CD14-positive monocyte (primary cell): ENCODE measurements around the gene MAML3. TPM values are rescaled to one million over a fixed set of nuclear protein-coding genes. Genes with fewer than 3 reads are reported as not detected.

ENCODE experiments used
- DNase-seq, 3 donors: peaks; one replicate each; pipeline ENCODE4 v3.0.0-alpha.2; 2011 to 2022
- H2AFZ ChIP-seq: 2 replicates; pipeline ENCODE4 v1.6.0; 2012; ENCODE audit warnings: mild to moderate bottlenecking, low read depth, low read length, inconsistent platforms; ENCODE audit not compliant: insufficient read depth, poor library complexity, severe bottlenecking
- H3K27ac ChIP-seq, 2 donors: 1 replicate in 1 of 2; 2 replicates in 1 of 2; pipeline ENCODE4 v1.5.1; 2012 to 2013; ENCODE audit warnings: low read length in 2 of 2, control low read depth in 1 of 2, inconsistent platforms in 1 of 2, low read depth in 1 of 2, mild to moderate bottlenecking in 1 of 2
- H3K27me3 ChIP-seq, 2 donors: one replicate each; pipeline versions ENCODE4 v1.6.0 to v1.6.1; 2011 to 2013; ENCODE audit warnings: low read length in 2 of 2; ENCODE audit not compliant: control insufficient read depth in 2 of 2, insufficient read depth in 2 of 2
- H3K36me3 ChIP-seq, 2 donors: replicated peaks in 1 of 2; 1 replicate in 1 of 2; 2 replicates in 1 of 2; pipeline versions ENCODE4 v1.5.1 to v1.6.1; 2012 to 2013; ENCODE audit warnings: low read length in 2 of 2, control low read depth in 1 of 2, inconsistent platforms in 1 of 2, mild to moderate bottlenecking in 1 of 2; ENCODE audit not compliant: insufficient read depth in 2 of 2, control insufficient read depth in 1 of 2
- H3K4me1 ChIP-seq, 2 donors: 1 replicate in 1 of 2; 2 replicates in 1 of 2; pipeline versions ENCODE4 v1.5.1 to v1.6.1; 2012 to 2013; ENCODE audit warnings: low read length in 2 of 2, control low read depth in 1 of 2, inconsistent platforms in 1 of 2, mild to moderate bottlenecking in 1 of 2, moderate library complexity in 1 of 2; ENCODE audit not compliant: insufficient read depth in 2 of 2, control insufficient read depth in 1 of 2
- H3K4me2 ChIP-seq: replicated peaks from 2 replicates; pipeline ENCODE3; 2012; ENCODE audit warnings: low read length, moderate library complexity, mild to moderate bottlenecking; ENCODE audit not compliant: poor library complexity, severe bottlenecking; ENCODE audit errors: extremely low read depth
- H3K4me3 ChIP-seq, 3 experiments: fragments of 200-600 bp in 1 of 3; sonication (generic) in 1 of 3; replicated peaks in 1 of 3; 1 replicate in 2 of 3; 2 replicates in 1 of 3; pipeline ENCODE4 v1.5.1; 2011 to 2013; ENCODE audit warnings: low read length in 3 of 3, mild to moderate bottlenecking in 3 of 3, control low read depth in 2 of 3, low read depth in 2 of 3, inconsistent platforms in 1 of 3, moderate library complexity in 1 of 3
- H3K79me2 ChIP-seq: 2 replicates; pipeline ENCODE4 v1.6.0; 2012; ENCODE audit warnings: mild to moderate bottlenecking, control low read depth, inconsistent platforms, low read length, moderate library complexity; ENCODE audit not compliant: insufficient read depth
- H3K9ac ChIP-seq: 2 replicates; pipeline ENCODE4 v1.6.0; 2017; ENCODE audit warnings: low read length, mild to moderate bottlenecking; ENCODE audit not compliant: insufficient read depth, poor library complexity, severe bottlenecking
- H3K9me3 ChIP-seq, 2 donors: replicated peaks in 1 of 2; 1 replicate in 1 of 2; 2 replicates in 1 of 2; pipeline versions ENCODE4 v1.5.1 to v1.6.1; 2012 to 2013; ENCODE audit warnings: low read length in 2 of 2, control low read depth in 1 of 2; ENCODE audit not compliant: control insufficient read depth in 1 of 2, insufficient read depth in 1 of 2
- H4K20me1 ChIP-seq: 2 replicates; pipeline ENCODE4 v1.6.0; 2012; ENCODE audit warnings: mild to moderate bottlenecking, low read length, control low read depth, moderate library complexity; ENCODE audit not compliant: insufficient read depth
- H3K27ac Mint-ChIP-seq, 7 donors: one replicate each; pipeline ENCODE4 v1.8.0; 2020; ENCODE audit warnings: mild to moderate bottlenecking in 7 of 7, mixed read lengths in 7 of 7, moderate library complexity in 6 of 7, inconsistent platforms in 2 of 7
- H3K27me3 Mint-ChIP-seq, 3 donors: one replicate each; pipeline ENCODE4 v1.8.0; 2021 to 2022; ENCODE audit warnings: low read depth in 3 of 3, mild to moderate bottlenecking in 3 of 3, mixed read lengths in 3 of 3, moderate library complexity in 3 of 3, inconsistent platforms in 1 of 3
- H3K36me3 Mint-ChIP-seq, 2 donors: one replicate each; pipeline ENCODE4 v1.8.0; 2020; ENCODE audit warnings: mixed read lengths in 2 of 2, inconsistent platforms in 1 of 2, mild to moderate bottlenecking in 1 of 2
- H3K4me1 Mint-ChIP-seq: one replicate; pipeline ENCODE4 v1.8.0; 2020; ENCODE audit warnings: mild to moderate bottlenecking, mixed read lengths
- H3K4me3 Mint-ChIP-seq, 2 donors: one replicate each; pipeline ENCODE4 v1.8.0; 2020; ENCODE audit warnings: mild to moderate bottlenecking in 2 of 2, mixed read lengths in 2 of 2, moderate library complexity in 1 of 2
- H3K9me3 Mint-ChIP-seq, 7 donors: one replicate each; pipeline ENCODE4 v1.8.0; 2020 to 2022; ENCODE audit warnings: mixed read lengths in 7 of 7, mild to moderate bottlenecking in 6 of 7, moderate library complexity in 6 of 7, inconsistent platforms in 2 of 7
- WGBS: methylation state at CpG from one replicate; pipeline ENCODE4 v1.1.5; 2013; ENCODE audit warnings: missing lambda C conversion rate; ENCODE audit not compliant: insufficient coverage; 5-methylcytosine and 5-hydroxymethylcytosine counted together
- intact Hi-C, 2 donors: fragments of 100-400 bp; cut with micrococcal nuclease; formaldehyde crosslinking; loops; one replicate each; pipeline versions ENCODE4 v1.15.0 to v1.15.1; 2023
- polyA plus RNA-seq, 3 donors: library from polyadenylated mRNA; depleted of rRNA in 1 of 3; unstranded in 2 of 3; stranded (reverse) in 1 of 3; fragments of 300-500 nt in 2 of 3; fragments of >200 nt in 1 of 3; fragmentation: Illumina TruSeq in 2 of 3; gene quantifications; 1 replicate in 2 of 3; 2 replicates in 1 of 3; pipeline ENCODE4 v1.2.3, GENCODE V29; 2012 to 2021
- TF ChIP-seq, protein P1 (sequence below): fragments of 200-600 bp; IDR thresholded peaks from one replicate; pipeline ENCODE4 v1.8.0; 2022; ENCODE audit warnings: antibody characterized with exemption, mild to moderate bottlenecking

The MAML3 gene
- polyA plus RNA-seq, 3 donors: 1.5 to 6.5 (median 2.3) TPM

DNA sequence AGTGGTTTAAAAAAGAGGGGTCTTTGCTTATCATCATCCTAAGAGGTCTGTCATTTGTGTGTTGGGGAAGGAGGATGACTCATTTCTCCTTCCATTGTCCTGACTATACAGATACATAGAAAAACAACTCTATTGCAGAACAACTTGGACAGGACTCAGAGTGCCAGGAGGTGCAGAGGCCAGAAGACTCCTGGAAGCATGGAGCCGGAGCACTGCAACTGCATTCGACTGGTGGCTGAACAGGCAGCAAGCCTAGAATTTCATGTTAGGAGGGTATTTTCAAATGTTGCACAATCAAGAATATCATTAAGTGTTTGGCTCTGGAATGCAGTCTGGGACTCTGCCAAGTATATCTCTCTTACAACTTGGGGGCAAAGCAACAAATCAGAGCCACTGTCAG, 35.0 kb upstream of the MAML3 start:
- H4K20me1 ChIP-seq: no peaks in the 10 kb centered on the region
- no peak for DNase-seq
- H3K4me3 Mint-ChIP-seq: no peak overlapping the region
- H3K27ac Mint-ChIP-seq: no peak overlapping the region
- no peak overlapping the region for H3K9ac ChIP-seq
- no peaks in the 10 kb centered on the region for H3K27me3 ChIP-seq
- no peak overlapping the region for H3K4me3 ChIP-seq
- no peaks in the 10 kb centered on the region for H3K36me3 Mint-ChIP-seq
- no peaks in the 10 kb centered on the region for H3K4me1 ChIP-seq
- H3K4me1 Mint-ChIP-seq: no peaks in the 10 kb centered on the region
- H3K79me2 ChIP-seq: no peaks in the 10 kb centered on the region
- no peaks in the 10 kb centered on the region for H3K9me3 ChIP-seq
- TF ChIP-seq, protein P1, sequence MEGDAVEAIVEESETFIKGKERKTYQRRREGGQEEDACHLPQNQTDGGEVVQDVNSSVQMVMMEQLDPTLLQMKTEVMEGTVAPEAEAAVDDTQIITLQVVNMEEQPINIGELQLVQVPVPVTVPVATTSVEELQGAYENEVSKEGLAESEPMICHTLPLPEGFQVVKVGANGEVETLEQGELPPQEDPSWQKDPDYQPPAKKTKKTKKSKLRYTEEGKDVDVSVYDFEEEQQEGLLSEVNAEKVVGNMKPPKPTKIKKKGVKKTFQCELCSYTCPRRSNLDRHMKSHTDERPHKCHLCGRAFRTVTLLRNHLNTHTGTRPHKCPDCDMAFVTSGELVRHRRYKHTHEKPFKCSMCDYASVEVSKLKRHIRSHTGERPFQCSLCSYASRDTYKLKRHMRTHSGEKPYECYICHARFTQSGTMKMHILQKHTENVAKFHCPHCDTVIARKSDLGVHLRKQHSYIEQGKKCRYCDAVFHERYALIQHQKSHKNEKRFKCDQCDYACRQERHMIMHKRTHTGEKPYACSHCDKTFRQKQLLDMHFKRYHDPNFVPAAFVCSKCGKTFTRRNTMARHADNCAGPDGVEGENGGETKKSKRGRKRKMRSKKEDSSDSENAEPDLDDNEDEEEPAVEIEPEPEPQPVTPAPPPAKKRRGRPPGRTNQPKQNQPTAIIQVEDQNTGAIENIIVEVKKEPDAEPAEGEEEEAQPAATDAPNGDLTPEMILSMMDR: no peak
- H3K27me3 Mint-ChIP-seq: peaks cover 0 to 2% (median 0%) of the 10 kb centered on the region in 3 donors
- 100% methylated on average over 2 of the region's 2 CpGs for WGBS
- H3K9me3 Mint-ChIP-seq: peaks cover 0 to 1% (median 0%) of the 10 kb centered on the region in 7 donors
- intact Hi-C loops: no loop called here
- no peaks in the 10 kb centered on the region for H3K36me3 ChIP-seq
- no peak overlapping the region for H3K4me2 ChIP-seq
- H2AFZ ChIP-seq: no peak overlapping the region
- no peak overlapping the region for H3K27ac ChIP-seq

GRCh38 chr4:140187316-140187695, 33.3 kb upstream of the MAML3 start:
- H3K4me1 ChIP-seq: no peaks in the 10 kb centered on the region
- no peak overlapping the region for H3K27ac ChIP-seq
- H4K20me1 ChIP-seq: no peaks in the 10 kb centered on the region
- H3K4me3 ChIP-seq: no peak overlapping the region
- no peaks in the 10 kb centered on the region for H3K36me3 ChIP-seq
- peaks cover 0 to 2% (median 0%) of the 10 kb centered on the region in 3 donors for H3K27me3 Mint-ChIP-seq
- no peaks in the 10 kb centered on the region for H3K27me3 ChIP-seq
- H3K36me3 Mint-ChIP-seq: no peaks in the 10 kb centered on the region
- no peak overlapping the region for H3K4me2 ChIP-seq
- no CpG with 5 or more reads among the region's 1 CpG for WGBS
- no peak for DNase-seq
- intact Hi-C loops: no loop called here
- no peaks in the 10 kb centered on the region for H3K79me2 ChIP-seq
- no peak overlapping the region for H2AFZ ChIP-seq
- no peak overlapping the region for H3K9ac ChIP-seq
- no peaks in the 10 kb centered on the region for H3K9me3 Mint-ChIP-seq
- H3K9me3 ChIP-seq: no peaks in the 10 kb centered on the region
- H3K27ac Mint-ChIP-seq: no peak overlapping the region
- H3K4me3 Mint-ChIP-seq: no peak overlapping the region
- TF ChIP-seq, protein P1: no peak
- no peaks in the 10 kb centered on the region for H3K4me1 Mint-ChIP-seq
